ENCODE data around the gene AUNIP. TPM values are rescaled to one million over a fixed set of nuclear protein-coding genes. Genes with fewer than 3 reads are reported as not detected.

AUNIP gene
- total and polyA plus RNA-seq, 2 of the 8 experiments (the other 6 are each of a cell fraction or from before 2014, with no cell fraction given) = 18.6 to 23.2 TPM

DNA sequence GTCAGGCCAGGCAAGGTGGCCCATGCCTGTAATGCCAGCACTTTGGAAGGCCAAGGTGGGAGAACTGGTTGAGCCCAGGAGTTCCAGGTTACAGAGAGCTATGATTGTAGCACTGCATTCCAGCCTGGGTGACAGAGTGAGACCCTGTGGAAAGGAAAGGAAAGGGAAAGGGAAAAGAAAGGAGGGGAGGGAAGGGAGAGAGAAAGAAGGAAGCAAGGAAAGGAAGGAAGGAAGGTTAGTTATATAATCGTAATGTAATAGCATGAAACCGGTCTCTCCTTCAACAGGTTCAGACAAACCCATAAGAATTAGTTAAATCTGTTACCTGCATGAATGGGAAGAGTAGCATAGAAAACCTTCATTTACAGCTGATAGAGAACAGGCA, 17.4 kb upstream of the AUNIP start (continued):
- TF ChIP-seq, protein P1, sequence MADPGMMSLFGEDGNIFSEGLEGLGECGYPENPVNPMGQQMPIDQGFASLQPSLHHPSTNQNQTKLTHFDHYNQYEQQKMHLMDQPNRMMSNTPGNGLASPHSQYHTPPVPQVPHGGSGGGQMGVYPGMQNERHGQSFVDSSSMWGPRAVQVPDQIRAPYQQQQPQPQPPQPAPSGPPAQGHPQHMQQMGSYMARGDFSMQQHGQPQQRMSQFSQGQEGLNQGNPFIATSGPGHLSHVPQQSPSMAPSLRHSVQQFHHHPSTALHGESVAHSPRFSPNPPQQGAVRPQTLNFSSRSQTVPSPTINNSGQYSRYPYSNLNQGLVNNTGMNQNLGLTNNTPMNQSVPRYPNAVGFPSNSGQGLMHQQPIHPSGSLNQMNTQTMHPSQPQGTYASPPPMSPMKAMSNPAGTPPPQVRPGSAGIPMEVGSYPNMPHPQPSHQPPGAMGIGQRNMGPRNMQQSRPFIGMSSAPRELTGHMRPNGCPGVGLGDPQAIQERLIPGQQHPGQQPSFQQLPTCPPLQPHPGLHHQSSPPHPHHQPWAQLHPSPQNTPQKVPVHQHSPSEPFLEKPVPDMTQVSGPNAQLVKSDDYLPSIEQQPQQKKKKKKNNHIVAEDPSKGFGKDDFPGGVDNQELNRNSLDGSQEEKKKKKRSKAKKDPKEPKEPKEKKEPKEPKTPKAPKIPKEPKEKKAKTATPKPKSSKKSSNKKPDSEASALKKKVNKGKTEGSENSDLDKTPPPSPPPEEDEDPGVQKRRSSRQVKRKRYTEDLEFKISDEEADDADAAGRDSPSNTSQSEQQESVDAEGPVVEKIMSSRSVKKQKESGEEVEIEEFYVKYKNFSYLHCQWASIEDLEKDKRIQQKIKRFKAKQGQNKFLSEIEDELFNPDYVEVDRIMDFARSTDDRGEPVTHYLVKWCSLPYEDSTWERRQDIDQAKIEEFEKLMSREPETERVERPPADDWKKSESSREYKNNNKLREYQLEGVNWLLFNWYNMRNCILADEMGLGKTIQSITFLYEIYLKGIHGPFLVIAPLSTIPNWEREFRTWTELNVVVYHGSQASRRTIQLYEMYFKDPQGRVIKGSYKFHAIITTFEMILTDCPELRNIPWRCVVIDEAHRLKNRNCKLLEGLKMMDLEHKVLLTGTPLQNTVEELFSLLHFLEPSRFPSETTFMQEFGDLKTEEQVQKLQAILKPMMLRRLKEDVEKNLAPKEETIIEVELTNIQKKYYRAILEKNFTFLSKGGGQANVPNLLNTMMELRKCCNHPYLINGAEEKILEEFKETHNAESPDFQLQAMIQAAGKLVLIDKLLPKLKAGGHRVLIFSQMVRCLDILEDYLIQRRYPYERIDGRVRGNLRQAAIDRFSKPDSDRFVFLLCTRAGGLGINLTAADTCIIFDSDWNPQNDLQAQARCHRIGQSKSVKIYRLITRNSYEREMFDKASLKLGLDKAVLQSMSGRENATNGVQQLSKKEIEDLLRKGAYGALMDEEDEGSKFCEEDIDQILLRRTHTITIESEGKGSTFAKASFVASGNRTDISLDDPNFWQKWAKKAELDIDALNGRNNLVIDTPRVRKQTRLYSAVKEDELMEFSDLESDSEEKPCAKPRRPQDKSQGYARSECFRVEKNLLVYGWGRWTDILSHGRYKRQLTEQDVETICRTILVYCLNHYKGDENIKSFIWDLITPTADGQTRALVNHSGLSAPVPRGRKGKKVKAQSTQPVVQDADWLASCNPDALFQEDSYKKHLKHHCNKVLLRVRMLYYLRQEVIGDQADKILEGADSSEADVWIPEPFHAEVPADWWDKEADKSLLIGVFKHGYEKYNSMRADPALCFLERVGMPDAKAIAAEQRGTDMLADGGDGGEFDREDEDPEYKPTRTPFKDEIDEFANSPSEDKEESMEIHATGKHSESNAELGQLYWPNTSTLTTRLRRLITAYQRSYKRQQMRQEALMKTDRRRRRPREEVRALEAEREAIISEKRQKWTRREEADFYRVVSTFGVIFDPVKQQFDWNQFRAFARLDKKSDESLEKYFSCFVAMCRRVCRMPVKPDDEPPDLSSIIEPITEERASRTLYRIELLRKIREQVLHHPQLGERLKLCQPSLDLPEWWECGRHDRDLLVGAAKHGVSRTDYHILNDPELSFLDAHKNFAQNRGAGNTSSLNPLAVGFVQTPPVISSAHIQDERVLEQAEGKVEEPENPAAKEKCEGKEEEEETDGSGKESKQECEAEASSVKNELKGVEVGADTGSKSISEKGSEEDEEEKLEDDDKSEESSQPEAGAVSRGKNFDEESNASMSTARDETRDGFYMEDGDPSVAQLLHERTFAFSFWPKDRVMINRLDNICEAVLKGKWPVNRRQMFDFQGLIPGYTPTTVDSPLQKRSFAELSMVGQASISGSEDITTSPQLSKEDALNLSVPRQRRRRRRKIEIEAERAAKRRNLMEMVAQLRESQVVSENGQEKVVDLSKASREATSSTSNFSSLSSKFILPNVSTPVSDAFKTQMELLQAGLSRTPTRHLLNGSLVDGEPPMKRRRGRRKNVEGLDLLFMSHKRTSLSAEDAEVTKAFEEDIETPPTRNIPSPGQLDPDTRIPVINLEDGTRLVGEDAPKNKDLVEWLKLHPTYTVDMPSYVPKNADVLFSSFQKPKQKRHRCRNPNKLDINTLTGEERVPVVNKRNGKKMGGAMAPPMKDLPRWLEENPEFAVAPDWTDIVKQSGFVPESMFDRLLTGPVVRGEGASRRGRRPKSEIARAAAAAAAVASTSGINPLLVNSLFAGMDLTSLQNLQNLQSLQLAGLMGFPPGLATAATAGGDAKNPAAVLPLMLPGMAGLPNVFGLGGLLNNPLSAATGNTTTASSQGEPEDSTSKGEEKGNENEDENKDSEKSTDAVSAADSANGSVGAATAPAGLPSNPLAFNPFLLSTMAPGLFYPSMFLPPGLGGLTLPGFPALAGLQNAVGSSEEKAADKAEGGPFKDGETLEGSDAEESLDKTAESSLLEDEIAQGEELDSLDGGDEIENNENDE (IDR thresholded peaks at IDR 0.05; ENCODE audit: insufficient replicate concordance, low read length) = no peak
- TF ChIP-seq CTBP2 (IDR thresholded peaks at IDR 0.05; ENCODE audit: borderline replicate concordance, insufficient read depth, insufficient read length, low read length) (no peak), HDAC6 (IDR thresholded peaks at IDR 0.05; ENCODE audit: low read depth, low read length) (no peak), SIN3A (conservative IDR thresholded peaks at IDR 0.05 in 1 of 2, IDR thresholded peaks at IDR 0.05 in 1 of 2; ENCODE audit: low read depth in 1 of 2, low read length in 2 of 2) (no peak), EZH2 (IDR thresholded peaks at IDR 0.05; ENCODE audit: low read depth, low read length, severe bottlenecking) (no peak)
- TF ChIP-seq, protein P2, sequence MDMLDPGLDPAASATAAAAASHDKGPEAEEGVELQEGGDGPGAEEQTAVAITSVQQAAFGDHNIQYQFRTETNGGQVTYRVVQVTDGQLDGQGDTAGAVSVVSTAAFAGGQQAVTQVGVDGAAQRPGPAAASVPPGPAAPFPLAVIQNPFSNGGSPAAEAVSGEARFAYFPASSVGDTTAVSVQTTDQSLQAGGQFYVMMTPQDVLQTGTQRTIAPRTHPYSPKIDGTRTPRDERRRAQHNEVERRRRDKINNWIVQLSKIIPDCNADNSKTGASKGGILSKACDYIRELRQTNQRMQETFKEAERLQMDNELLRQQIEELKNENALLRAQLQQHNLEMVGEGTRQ (IDR thresholded peaks at IDR 0.05; ENCODE audit: low read length) = no peak
- TF ChIP-seq, protein P3, sequence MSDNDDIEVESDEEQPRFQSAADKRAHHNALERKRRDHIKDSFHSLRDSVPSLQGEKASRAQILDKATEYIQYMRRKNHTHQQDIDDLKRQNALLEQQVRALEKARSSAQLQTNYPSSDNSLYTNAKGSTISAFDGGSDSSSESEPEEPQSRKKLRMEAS (IDR thresholded peaks at IDR 0.05) = no peak

Measured in H1 (cell line).